Right lobe of liver (tissue), 6 donors: ENCODE measurements around the gene AFMID. TPM values are rescaled to one million over a fixed set of nuclear protein-coding genes. Genes with fewer than 3 reads are reported as not detected.

Experiments used
- ATAC-seq, 4 donors: fragments of 200-7000 bp; cut with Tn5 transposase; one replicate each; pipeline ENCODE4 v1.9.1; 2020; ENCODE audit warnings: mild to moderate bottlenecking in 4 of 4, moderate library complexity in 4 of 4
- DNase-seq, 3 donors: peaks; one replicate each; pipeline ENCODE4 v3.0.0-alpha.2; 2020
- H3K27ac ChIP-seq, 3 donors: fragments of 200-600 bp; one replicate each; pipeline ENCODE4 v1.8.0; 2022
- H3K27me3 ChIP-seq, 2 donors: fragments of 200-600 bp; one replicate each; pipeline ENCODE4 v1.8.0; 2022
- H3K36me3 ChIP-seq, 4 donors: fragments of 200-600 bp; sonication (generic) in 1 of 4; one replicate each; pipeline versions ENCODE4 v1.5.1 to v1.8.0; 2017 to 2022; ENCODE audit warnings: control low read depth in 1 of 4
- H3K4me1 ChIP-seq, 4 donors: fragments of 200-600 bp; sonication (generic) in 1 of 4; one replicate each; pipeline versions ENCODE4 v1.5.1 to v1.8.0; 2017 to 2022; ENCODE audit warnings: control low read depth in 1 of 4
- H3K4me3 ChIP-seq, 3 donors: fragments of 200-600 bp; one replicate each; pipeline ENCODE4 v1.8.0; 2022
- H3K9me3 ChIP-seq, 4 donors: fragments of 200-600 bp; sonication (generic) in 1 of 4; one replicate each; pipeline versions ENCODE4 v1.5.1 to v1.8.0; 2017 to 2022; ENCODE audit warnings: control low read depth in 1 of 4
- POLR2A ChIP-seq: fragments of 450-650 bp; IDR thresholded peaks from one replicate; pipeline ENCODE4 v1.6.1; 2017; ENCODE audit warnings: antibody characterized with exemption, mild to moderate bottlenecking
- WGBS: methylation state at CpG from one replicate; pipeline ENCODE4 v1.1.6; 2018; ENCODE audit warnings: low coverage, low lambda C conversion rate; ENCODE audit not compliant: insufficient coverage; ENCODE audit errors: missing lambda C conversion rate; 5-methylcytosine and 5-hydroxymethylcytosine counted together
- intact Hi-C, 2 donors: fragments of 100-400 bp; cut with DNase I; formaldehyde crosslinking; loops; one replicate each; pipeline versions ENCODE4 v1.11.2 to v1.14.1; 2022
- total RNA-seq, 6 experiments: library from RNA; depleted of rRNA in 2 of 6; stranded (reverse); fragments of >200 nt in 2 of 6; fragmentation: NEBNext Ultra II Directional in 3 of 6; extraction: Animal tissue kit (Norgen Biotek cat#: 25700) in 3 of 6; gene quantifications; one replicate each; pipeline versions ENCODE4 v1.1.0 to v1.2.4, GENCODE V29; 2016 to 2023
- TF ChIP-seq, protein P1 (sequence below), 4 donors: fragments of 200-600 bp in 3 of 4; fragments of 450-650 bp in 1 of 4; IDR thresholded peaks; one replicate each; pipeline versions ENCODE4 v1.5.1 to v1.8.0; 2016 to 2022; ENCODE audit warnings: antibody characterized with exemption in 4 of 4, mild to moderate bottlenecking in 2 of 4
- donor health status: DM: no; HTN: yes; CAD: no.
- donor health status: DM: no; HTN: no; CAD: no.
- donor health status: DM: no; HTN: no; CAD: no.
- donor health status: DM: no; HTN: yes; CAD: no.
- donor health status: DM: no; HTN: yes; CAD: no.

Gene AFMID
- total RNA-seq, 6 experiments from 2014 or later = 96.6 to 156 (median 142) TPM

- Histone ChIP-seq H3K4me1 (peaks cover 0 to 16% (median 1%) of the 10 kb centered on the region in 4 donors), H3K4me3 (no peak overlapping the region), H3K9me3 (no peaks in the 10 kb centered on the region), H3K36me3 (peaks cover 0 to 60% (median 35%) of the 10 kb centered on the region in 4 donors), H3K27me3 (no peaks in the 10 kb centered on the region), H3K27ac (no peak overlapping the region)
- no peak for TF ChIP-seq POLR2A
- WGBS = 95% methylated on average over 5 of the region's 5 CpGs
- intact Hi-C loops = no loop called here
- DNase-seq (no peak), ATAC-seq (no peak)
These were observed 9.6 kb downstream of the AFMID start for GRCh38 chr17:78196716-78197115.

DNA sequence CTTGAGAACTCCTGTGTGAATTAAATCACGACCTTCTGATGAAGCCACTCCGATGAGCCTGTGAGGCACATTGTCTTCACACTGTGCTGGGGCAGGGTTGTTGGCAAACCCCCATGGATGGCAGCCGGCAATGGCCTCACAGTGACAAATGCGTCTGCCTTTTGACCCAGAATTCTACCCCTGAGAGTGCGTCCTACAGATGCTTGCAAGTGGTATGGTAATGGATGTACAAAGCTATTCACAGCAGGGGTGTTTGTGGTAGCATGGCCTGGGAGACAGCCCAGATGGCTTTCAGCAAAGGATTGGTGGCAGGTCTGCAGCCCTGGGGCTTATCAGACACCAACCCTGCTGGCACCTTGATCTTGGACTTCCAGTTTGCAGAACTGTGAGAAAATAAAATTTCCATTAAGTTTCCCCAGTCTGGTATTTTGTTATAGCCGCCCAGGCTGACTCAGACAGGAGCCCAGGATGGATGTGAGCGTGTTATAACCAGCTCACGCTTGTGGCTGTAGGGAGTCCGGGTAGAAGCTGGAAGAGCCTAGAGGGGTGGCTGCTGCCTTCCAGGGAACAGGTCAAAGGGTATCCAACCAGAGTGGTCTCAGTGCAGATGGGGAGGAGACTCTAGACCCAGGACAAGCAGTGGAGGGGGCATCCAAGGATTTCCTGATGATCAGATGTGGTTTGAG is 10.1 kb downstream of the AFMID start:
- Histone ChIP-seq H3K4me3 (no peak overlapping the region), H3K27ac (no peak overlapping the region), H3K36me3 (peaks cover 0 to 57% (median 33%) of the 10 kb centered on the region in 4 donors), H3K9me3 (no peaks in the 10 kb centered on the region), H3K27me3 (no peaks in the 10 kb centered on the region), H3K4me1 (peaks cover 0 to 14% (median 1%) of the 10 kb centered on the region in 4 donors)
- WGBS = 79% methylated on average over 4 of the region's 9 CpGs
- ATAC-seq = no peak
- intact Hi-C loops = no loop called here
- peak in 1 of 3 donors; percentile 75 for DNase-seq
- no peak for TF ChIP-seq POLR2A
- TF ChIP-seq, protein P1, sequence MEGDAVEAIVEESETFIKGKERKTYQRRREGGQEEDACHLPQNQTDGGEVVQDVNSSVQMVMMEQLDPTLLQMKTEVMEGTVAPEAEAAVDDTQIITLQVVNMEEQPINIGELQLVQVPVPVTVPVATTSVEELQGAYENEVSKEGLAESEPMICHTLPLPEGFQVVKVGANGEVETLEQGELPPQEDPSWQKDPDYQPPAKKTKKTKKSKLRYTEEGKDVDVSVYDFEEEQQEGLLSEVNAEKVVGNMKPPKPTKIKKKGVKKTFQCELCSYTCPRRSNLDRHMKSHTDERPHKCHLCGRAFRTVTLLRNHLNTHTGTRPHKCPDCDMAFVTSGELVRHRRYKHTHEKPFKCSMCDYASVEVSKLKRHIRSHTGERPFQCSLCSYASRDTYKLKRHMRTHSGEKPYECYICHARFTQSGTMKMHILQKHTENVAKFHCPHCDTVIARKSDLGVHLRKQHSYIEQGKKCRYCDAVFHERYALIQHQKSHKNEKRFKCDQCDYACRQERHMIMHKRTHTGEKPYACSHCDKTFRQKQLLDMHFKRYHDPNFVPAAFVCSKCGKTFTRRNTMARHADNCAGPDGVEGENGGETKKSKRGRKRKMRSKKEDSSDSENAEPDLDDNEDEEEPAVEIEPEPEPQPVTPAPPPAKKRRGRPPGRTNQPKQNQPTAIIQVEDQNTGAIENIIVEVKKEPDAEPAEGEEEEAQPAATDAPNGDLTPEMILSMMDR (IDR thresholded peaks at IDR 0.05) = no peak

GRCh38 chr17:78200451-78200850 is 13.3 kb downstream of the AFMID start:
- intact Hi-C loops = no loop called here
- Histone ChIP-seq H3K9me3 (no peaks in the 10 kb centered on the region), H3K4me3 (no peak overlapping the region), H3K27ac (no peak overlapping the region), H3K4me1 (peaks cover 0 to 10% (median 0%) of the 10 kb centered on the region in 4 donors), H3K27me3 (no peaks in the 10 kb centered on the region), H3K36me3 (peaks cover 0 to 56% (median 38%) of the 10 kb centered on the region in 4 donors)
- DNase-seq (no peak), ATAC-seq (peak in 1 of 4 donors; percentile 9)
- 71% methylated on average over 6 of the region's 6 CpGs for WGBS
- TF ChIP-seq POLR2A = no peak
- TF ChIP-seq, protein P1 (IDR thresholded peaks at IDR 0.05) = no peak

GRCh38 chr17:78202666-78203065 is 15.5 kb downstream of the AFMID start:
- no peak overlapping the region for H3K4me3 ChIP-seq
- peaks cover 0 to 49% (median 26%) of the 10 kb centered on the region in 4 donors for H3K36me3 ChIP-seq
- WGBS = 96% methylated on average over 4 of the region's 8 CpGs
- peaks cover 0 to 10% (median 0%) of the 10 kb centered on the region in 4 donors for H3K4me1 ChIP-seq
- no peak overlapping the region for H3K27ac ChIP-seq
- DNase-seq = no peak
- TF ChIP-seq, protein P1 (IDR thresholded peaks at IDR 0.05) = no peak
- TF ChIP-seq POLR2A = no peak
- H3K9me3 ChIP-seq = no peaks in the 10 kb centered on the region
- H3K27me3 ChIP-seq = no peaks in the 10 kb centered on the region
- intact Hi-C loops = no loop called here
- no peak for ATAC-seq

DNA sequence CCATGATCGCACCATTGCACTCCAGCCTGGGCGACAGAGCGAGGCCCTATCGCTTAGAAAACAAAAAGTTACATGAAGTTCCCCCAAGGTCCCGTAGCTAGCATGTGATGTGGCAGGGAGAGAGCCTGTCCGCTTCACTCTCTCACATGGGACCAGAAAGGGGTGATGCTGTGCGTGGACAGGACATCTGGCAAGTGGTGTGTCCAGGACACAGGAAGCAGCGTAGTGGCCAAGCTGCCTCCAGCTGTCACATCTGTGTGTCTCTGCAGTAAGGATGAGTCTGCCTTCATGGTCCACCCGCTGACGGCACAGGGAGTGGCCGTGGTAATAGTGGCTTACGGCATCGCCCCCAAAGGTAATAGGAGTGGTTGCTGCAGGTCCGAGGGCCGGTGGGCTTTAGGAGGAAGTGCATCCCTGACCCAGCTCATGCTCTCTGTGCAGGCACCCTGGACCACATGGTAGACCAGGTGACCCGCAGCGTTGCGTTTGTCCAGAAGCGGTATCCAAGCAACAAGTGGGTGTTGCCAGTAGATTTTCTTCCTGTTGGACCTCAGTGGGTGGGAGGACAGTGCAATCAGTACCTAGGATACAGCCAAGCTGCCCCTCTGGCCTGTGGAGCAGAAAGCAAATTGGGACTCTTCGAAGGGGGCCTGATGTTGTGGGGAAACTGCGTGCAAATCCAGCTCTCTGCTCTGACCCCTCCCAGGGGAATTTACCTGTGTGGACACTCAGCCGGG is 17.4 kb downstream of the AFMID start:
- no peak overlapping the region for H3K27ac ChIP-seq
- H3K4me1 ChIP-seq = peaks cover 0 to 9% (median 0%) of the 10 kb centered on the region in 4 donors
- no peak overlapping the region for H3K4me3 ChIP-seq
- intact Hi-C loops = no loop called here
- no CpG with 5 or more reads among the region's 22 CpGs for WGBS
- H3K36me3 ChIP-seq = peaks cover 0 to 44% (median 23%) of the 10 kb centered on the region in 4 donors
- TF ChIP-seq POLR2A = no peak
- TF ChIP-seq, protein P1 (IDR thresholded peaks at IDR 0.05) = no peak
- no peaks in the 10 kb centered on the region for H3K27me3 ChIP-seq
- no peaks in the 10 kb centered on the region for H3K9me3 ChIP-seq
- DNase-seq (no peak), ATAC-seq (peak in 3 of 4 donors; percentile 4 to 10 (median 7))
